ENCODE results near the gene KRTAP10-4.

DNA sequence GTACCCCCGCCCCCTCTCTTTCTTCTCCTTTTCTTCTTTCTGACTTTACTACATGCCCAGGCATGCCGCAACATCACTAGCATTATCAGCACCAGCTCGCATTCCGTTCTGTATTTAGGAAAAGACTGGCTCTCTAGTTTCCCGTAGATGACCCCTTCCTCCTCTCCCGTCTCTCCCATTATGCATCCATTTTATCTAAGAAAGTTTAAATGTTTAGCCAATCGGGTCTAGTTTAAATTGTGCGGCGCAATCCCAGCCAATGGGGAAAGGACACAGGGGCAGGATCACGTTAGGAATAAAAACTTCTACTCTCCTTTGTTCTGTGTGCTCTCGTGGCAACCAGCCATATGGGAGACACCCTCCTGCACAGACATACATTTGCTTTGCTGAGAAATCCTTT is 24.5 kb downstream of the KRTAP10-4 start:
- TF ChIP-seq, protein P1, sequence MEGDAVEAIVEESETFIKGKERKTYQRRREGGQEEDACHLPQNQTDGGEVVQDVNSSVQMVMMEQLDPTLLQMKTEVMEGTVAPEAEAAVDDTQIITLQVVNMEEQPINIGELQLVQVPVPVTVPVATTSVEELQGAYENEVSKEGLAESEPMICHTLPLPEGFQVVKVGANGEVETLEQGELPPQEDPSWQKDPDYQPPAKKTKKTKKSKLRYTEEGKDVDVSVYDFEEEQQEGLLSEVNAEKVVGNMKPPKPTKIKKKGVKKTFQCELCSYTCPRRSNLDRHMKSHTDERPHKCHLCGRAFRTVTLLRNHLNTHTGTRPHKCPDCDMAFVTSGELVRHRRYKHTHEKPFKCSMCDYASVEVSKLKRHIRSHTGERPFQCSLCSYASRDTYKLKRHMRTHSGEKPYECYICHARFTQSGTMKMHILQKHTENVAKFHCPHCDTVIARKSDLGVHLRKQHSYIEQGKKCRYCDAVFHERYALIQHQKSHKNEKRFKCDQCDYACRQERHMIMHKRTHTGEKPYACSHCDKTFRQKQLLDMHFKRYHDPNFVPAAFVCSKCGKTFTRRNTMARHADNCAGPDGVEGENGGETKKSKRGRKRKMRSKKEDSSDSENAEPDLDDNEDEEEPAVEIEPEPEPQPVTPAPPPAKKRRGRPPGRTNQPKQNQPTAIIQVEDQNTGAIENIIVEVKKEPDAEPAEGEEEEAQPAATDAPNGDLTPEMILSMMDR (conservative IDR thresholded peaks at IDR 0.05), result no peak
- no peak for TF ChIP-seq EZH2 (IDR thresholded peaks at IDR 0.05; ENCODE audit: low read depth)
